ENCODE data around the gene MAN1C1. TPM values are rescaled to one million over a fixed set of nuclear protein-coding genes. Genes with fewer than 3 reads are reported as not detected.

Gene MAN1C1
- polyA plus RNA-seq, 3 donors: 15.6 to 16.9 (median 16.9) TPM

- no peak for DNase-seq
Measured at GRCh38 chr1:25610822-25611630, 5.6 kb upstream of the MAN1C1 start.

DNA sequence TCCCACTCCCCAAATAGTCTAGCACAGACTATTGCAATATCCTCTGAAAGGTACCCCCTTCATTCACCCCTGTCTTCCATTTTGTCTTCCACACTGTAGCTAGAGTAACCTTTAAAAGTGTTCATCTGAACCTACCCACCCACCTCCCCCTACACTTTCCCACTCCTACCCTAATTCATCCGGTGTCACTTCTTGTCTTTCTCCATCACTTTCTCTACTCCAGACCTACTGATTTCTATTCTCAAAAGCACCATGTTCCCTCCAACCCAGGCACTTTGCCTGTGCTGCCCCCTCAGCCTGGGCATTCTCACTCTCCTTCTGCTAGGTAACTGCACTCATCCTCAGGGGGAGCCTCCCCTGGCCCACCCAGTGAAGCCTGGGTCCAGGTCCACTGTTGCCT lies 4.7 kb upstream of the MAN1C1 start:
- no peak for DNase-seq

DNA sequence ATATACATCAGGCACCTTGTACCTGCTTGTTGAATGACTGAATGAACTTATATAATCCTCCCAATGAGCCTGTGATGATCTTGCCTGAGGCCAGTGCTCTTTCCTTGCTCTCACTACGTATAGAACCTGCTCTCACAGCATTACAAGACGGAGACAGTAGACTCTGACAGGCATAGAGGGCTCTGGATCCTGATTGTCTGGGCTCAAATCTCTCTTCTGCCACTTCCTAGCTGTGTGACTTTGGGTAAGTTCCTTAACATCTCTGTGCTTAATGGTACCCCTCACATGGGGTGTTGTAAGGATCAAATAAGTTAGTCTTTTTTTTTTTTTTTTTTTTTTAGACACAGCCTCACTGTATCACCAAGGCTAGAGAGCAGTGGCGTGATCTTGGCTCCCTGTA lies 4.2 kb upstream of the MAN1C1 start:
- no peak for DNase-seq

- no peak for DNase-seq
Measured at GRCh38 chr1:25613091-25613490, 3.5 kb upstream of the MAN1C1 start.

DNA sequence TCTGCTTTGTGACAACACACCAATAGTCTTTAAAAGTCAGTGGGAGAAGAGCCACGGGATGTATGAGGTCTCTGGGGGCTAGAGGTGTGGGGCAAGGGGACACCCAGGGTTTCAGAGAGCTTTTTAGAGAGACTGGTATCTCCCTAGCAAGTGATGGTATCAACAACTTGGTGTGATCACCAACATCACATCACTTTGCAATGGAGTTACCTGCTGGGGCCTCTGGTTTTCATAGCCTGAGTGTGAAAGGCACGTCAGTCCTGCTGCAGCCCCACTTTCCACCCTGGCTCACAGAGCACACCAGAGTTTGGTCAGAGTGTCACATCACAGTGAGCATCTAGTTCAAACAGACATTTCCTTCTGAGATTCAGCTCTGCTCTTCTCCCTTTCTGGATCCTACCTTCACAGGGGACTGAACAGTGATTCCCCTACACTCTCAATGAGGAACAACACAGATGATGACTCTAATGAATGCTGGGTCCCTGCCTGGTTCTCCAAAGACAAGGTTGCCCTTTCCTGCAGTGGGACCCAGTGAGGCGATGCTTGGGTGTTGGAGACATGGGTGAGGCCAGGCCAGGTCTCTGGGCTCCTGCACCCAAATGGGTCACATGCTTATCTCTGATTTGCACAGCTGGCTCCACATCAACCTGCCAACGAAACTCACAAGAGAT lies 2.0 kb upstream of the MAN1C1 start:
- no peak for DNase-seq

GRCh38 chr1:25615172-25615541 lies 1.4 kb upstream of the MAN1C1 start:
- DNase-seq: no peak

DNA sequence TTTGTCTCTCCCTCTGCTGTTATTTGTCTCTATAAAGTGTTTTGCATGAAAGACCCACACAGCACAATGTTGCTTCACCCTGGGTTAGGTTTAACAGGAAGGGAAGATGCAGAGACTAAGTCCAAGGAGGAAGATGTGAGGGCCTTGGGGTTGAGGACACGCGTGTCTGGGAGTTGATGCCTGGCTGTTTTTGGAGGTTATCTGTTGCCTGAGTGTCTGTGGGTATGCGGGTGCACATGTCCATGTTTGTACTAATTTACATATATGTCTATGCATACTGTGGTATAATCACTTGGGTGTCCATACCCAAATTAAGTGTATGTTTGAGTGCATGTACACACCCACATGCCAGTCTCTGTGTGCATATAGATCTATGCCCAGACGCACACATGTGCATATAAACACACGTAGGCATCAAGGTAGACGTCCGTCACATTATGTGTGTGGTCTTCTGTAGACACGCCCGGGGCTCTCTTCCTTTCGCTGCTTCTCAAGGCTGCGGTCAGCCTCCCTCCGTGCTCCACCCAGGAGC lies 962 bp upstream of the MAN1C1 start:
- no peak for DNase-seq

DNA sequence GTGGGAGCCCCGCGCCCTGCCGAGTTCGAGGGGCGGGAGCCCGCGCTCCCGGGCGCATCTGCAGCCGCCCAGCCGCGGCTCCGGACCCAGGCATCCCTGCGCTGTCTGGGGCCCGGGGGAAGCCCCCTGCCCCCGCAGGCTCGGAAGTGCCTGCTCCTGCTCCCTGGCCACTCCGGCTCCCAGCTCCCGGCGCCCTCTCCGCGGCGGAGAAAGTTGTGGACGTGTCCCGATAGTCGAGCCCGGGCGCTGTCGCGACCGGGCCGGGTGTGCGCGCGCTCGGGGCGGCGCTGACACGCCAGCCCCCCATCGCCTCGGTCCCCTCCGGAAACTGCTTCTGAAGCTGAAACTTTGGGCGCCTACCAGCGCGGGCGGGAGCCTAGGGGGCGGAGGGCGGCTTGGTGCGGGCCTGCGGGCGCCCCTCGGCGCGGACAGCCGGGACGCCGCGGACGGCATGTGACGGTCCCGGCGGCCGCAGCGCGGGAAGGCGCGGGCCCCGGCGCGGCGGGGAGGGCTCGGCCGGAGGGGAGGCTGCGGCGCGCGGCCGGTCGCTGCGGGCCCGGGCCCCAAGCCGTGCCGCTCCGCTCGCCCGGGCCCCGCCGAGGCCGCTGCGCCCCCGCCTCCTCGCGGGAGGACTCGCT lies 515 bp downstream of the MAN1C1 start:
- DNase-seq: no peak

DNA sequence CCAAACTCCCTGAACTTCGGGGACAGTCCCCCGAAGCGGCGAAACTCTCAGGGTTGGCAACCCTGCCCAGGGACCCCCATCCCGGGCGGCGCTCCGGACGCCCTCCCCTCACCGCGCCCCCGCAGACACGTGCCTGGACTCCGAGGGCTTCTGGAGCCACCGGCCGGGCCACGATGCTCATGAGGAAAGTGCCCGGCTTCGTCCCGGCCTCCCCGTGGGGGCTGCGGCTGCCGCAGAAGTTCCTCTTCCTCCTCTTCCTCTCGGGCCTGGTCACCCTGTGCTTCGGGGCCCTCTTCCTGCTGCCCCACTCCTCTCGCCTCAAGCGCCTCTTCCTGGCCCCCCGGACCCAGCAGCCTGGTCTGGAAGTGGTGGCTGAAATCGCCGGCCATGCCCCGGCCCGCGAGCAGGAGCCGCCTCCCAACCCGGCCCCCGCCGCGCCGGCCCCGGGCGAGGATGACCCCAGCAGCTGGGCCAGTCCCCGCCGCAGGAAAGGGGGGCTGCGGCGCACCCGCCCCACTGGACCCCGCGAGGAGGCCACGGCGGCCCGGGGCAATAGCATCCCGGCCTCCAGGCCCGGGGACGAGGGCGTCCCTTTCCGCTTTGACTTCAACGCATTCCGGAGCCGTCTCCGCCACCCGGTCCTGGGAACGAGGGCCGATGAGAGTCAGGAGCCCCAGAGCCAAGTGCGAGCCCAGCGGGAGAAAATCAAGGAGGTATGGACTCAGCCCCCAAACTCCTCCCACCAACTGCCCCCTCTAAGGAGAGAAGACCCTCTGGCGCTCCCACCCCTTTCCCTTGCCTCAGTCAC lies 1.2 kb downstream of the MAN1C1 start:
- DNase-seq: no peak

GRCh38 chr1:25618433-25618808 lies 1.8 kb downstream of the MAN1C1 start:
- DNase-seq: no peak

DNA sequence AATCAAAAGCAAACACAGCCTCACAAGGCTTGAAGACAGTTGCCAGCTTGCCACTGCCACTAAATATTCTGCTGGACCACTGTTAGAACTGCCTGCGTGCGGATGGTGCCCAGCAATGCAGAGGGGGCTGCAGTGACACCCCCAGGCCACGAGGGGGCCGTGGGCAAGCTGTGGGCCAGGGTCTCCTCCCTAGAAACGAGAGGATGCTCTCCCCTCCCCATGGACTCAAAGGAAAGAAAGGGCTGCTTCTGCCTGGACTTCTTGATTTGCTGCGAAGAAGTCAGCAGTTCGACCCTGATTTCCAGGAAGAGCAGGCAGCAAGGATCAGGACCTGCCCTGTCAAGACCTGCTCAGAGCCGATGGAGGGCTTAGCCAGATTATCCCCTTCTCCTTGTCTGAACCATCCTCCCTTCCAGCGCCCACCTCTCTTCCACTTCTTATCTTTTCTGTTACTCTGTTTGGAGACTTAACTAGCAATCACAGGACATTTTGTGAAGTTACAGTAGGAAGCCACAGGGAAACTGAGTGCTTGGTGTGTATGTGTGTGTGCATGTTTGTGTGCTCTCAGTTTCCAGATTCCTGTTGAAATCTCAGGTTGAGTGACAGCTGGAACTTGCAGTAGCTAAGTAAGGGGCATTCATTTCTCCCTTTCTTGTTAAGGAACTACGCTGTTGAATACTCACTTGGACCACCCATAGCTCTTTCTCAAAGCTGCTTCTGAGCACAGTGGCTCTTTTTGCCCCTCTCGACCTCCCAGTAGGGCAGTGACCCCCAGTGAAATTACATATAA lies 2.7 kb downstream of the MAN1C1 start:
- no peak for DNase-seq

- no peak for DNase-seq
Measured at GRCh38 chr1:25620211-25620610, 3.6 kb downstream of the MAN1C1 start.

GRCh38 chr1:25620701-25621350 lies 4.2 kb downstream of the MAN1C1 start:
- no peak for DNase-seq

DNA sequence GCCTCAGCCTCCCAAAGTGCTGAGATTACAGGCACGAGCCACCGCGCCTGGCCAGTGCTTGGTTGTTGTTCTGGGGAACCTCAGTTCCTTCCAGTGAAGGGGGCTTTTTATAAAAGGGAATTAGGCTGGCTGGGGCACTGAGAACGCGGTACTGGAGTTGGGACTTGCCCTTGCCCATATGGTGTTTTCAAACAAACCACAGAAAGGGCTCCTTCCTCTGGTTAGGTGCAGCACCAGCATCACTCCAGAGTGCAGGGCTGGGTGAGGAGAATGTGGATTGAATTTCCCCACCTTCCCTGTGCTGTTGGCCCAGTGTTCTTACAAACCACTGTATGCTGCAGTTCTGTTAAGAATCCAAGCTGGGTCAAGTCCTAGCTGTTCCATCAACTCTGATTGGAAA lies 5.3 kb downstream of the MAN1C1 start:
- no peak for DNase-seq

- DNase-seq: no peak
Measured at GRCh38 chr1:25622531-25622930, 5.9 kb downstream of the MAN1C1 start.

DNA sequence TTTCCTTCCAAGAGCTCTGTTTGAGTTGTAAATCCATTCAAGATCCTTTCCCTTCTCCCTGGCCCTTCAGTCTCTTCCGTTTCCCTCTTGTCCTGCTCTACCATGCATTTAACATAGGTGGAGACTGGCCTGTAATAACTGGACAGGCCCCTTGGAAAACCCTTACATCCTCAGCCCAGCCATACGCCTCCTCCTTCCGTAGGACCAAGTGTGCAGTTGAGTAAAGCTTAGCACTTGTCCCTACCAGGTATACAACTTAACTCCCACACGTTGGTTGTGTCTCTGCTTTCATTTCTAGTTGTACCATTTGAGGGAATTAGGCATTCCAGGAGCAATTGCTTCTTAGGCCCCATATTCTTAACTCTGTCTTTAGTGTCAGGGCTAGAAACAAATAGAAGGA lies 6.4 kb downstream of the MAN1C1 start:
- no peak for DNase-seq

DNA sequence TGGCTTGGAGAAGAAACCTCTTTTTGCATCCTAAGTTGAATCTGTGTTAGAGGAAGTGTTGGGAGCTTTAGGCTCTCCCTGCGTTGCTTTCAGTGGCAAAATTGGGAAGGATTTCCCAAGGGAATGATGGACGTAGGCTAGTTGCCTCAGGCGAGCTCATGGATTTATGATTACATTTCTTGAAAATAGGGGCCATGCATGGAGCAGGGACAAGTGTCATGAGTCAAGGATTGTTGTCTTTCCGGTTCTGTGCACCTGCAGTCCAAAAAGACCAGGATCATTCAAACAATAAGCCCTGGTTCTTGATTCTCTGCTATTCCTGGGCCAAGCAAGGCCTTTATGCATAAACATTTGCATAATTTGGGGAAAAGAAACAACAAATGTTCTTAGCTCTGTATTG lies 7.1 kb downstream of the MAN1C1 start:
- no peak for DNase-seq

- no peak for DNase-seq
Measured at GRCh38 chr1:25624156-25624555, 7.6 kb downstream of the MAN1C1 start.

DNA sequence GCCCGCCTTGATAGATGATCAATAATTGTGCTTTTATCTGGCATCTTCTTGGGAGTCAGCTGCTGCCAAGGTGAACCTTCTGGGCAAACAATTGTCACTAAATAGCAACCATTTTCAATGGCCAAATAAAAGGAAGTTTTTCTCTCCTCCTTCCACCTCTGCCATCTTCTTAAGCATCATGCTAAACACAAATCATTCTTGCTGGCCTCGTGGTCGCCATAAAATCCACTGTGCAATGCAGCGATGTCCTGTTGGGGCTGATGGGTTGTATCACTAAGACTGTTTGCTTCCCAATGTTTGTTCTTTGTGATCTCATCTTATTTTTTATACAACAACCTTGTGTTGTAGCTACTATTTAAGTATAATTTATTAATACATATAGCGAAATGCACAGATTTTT lies 8.0 kb downstream of the MAN1C1 start:
- no peak for DNase-seq

- DNase-seq: no peak
Measured at GRCh38 chr1:25626018-25626417, 9.4 kb downstream of the MAN1C1 start.

Measured in renal pelvis (tissue), 4 donors.